Measurements from ENCODE around the gene ECHS1.

Gene ECHS1

DNA sequence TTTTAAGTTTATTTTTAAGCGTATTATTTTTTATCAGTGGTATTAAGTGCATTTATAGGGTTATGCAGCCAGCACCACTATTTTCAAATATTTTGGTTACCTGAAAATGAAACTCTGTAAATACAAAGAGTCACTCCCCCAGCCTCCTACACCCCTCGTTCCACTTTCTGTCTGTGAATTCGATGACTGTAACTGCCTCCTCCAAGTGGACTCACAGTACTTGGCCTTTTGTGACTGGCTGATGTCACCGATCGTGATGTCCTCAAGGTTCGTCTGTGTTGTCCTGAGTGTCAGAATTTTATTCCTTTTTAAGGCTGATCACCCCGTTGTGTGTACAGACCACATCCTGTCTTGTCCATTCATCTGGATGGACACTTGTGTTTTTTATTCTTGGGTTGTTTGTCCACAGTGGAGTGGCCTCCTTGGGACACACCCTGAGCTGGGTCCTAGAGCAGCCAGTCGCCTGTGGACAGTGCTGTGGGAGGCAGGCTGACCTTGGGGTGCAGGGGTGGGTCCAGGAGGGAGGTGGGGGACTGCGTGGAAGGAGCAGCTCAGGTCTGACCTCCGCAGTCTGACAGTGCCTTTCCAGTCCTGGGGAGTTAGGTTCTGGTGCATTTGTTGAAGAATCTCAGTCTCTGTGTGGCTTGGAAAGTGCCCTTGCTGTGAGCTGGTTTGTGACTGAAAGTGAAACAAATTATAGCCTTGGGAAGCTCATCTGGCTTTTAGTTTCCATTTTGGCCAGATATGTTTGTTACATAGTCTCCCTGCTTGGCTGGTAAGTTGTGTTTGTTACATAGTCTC, 27.7 kb upstream of the ECHS1 start:
- no peak for DNase-seq (ENCODE audit: low read depth)
- no peak overlapping the region for H3K4me3 ChIP-seq (ENCODE audit: low read depth, low read length)
- in situ Hi-C loops (cut with HindIII; ENCODE audit: low sequenced_read_pairs) = no loop called here
- TF ChIP-seq, protein P1, sequence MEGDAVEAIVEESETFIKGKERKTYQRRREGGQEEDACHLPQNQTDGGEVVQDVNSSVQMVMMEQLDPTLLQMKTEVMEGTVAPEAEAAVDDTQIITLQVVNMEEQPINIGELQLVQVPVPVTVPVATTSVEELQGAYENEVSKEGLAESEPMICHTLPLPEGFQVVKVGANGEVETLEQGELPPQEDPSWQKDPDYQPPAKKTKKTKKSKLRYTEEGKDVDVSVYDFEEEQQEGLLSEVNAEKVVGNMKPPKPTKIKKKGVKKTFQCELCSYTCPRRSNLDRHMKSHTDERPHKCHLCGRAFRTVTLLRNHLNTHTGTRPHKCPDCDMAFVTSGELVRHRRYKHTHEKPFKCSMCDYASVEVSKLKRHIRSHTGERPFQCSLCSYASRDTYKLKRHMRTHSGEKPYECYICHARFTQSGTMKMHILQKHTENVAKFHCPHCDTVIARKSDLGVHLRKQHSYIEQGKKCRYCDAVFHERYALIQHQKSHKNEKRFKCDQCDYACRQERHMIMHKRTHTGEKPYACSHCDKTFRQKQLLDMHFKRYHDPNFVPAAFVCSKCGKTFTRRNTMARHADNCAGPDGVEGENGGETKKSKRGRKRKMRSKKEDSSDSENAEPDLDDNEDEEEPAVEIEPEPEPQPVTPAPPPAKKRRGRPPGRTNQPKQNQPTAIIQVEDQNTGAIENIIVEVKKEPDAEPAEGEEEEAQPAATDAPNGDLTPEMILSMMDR (IDR thresholded peaks at IDR 0.05; ENCODE audit: low read depth, low read length, missing control alignments) = no peak

DNA sequence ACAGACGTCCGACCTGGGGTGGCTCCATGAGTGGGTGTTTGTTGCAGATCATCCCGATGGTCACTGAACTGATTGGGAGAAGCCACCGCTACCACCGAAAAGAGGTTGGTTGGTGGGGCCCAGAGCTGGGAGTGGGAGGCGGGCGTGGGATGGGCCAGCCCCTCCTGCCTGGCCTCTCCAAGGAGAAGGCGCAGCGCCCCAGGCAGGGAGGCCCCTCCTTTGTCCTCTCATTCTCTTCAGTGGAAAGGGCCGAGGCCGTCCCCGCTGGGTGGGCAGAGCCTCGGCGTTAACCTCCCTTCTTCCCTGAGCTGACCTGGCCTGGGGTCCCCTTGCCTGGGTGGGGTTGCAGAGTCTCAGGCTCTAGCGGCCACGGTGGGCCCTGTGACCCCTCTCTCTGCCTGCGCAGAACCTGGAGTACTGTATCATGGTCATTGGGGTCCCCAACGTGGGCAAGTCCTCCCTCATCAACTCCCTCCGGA, 26.0 kb upstream of the ECHS1 start:
- DNase-seq (ENCODE audit: low read depth) = no peak
- no peak overlapping the region for H3K4me3 ChIP-seq (ENCODE audit: low read depth, low read length)
- in situ Hi-C loops (cut with HindIII; ENCODE audit: low sequenced_read_pairs) = no loop called here
- TF ChIP-seq, protein P1 (IDR thresholded peaks at IDR 0.05; ENCODE audit: low read depth, low read length, missing control alignments) = no peak

DNA sequence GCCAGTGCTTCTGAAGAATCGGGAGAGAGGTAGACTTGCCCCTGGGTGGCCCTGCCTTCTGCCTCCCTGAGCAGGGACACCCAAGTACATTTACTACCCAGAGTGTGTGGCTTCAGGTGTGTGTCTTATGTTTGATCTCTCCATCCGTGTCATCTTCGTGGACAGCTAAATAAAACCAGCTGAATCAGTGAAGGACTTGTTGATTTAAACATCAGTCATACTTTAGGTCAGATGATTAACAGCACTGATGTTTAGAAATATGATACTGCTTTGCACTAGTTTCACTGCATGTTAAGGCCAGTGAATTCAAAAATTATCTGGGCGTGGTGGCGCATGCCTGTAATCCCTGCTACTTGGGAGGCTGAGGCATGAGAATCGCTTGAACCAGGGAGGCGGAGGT, 24.8 kb upstream of the ECHS1 start:
- no peak for DNase-seq (ENCODE audit: low read depth)
- in situ Hi-C loops (cut with HindIII; ENCODE audit: low sequenced_read_pairs) = no loop called here
- no peak overlapping the region for H3K4me3 ChIP-seq (ENCODE audit: low read depth, low read length)
- TF ChIP-seq, protein P1 (IDR thresholded peaks at IDR 0.05; ENCODE audit: low read depth, low read length, missing control alignments) = no peak

DNA sequence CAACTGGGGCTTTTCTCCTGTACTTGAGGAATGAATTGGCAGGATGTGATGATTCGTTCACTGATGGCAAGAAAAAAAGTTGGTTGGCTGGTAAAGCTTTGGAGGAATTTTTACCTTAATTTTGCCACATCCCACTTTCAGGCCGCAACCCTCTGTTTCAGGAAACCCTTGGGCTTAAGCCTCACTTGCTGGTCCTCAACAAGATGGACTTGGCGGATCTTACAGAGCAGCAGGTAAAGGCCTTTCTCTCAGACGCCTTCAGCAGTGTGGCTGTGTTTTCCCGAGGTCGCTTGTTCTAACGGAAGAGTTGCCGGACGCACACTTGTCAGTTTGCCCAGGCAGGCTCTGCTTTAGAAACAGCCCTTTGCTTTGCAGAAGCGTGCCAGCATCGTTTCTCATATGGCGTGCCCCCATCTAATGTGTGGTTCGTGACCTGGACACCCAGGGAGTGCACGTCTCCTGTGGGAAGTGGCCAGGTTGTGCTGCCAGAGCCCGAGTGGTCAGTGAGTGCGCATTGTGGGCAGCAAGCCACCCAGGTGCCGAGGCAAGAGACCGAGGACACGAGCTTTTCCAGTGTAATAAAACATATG, 23.0 kb upstream of the ECHS1 start:
- TF ChIP-seq, protein P1 (IDR thresholded peaks at IDR 0.05; ENCODE audit: low read depth, low read length, missing control alignments) = no peak
- DNase-seq (ENCODE audit: low read depth) = no peak
- in situ Hi-C loops (cut with HindIII; ENCODE audit: low sequenced_read_pairs) = no loop called here
- H3K4me3 ChIP-seq (ENCODE audit: low read depth, low read length) = no peak overlapping the region

DNA sequence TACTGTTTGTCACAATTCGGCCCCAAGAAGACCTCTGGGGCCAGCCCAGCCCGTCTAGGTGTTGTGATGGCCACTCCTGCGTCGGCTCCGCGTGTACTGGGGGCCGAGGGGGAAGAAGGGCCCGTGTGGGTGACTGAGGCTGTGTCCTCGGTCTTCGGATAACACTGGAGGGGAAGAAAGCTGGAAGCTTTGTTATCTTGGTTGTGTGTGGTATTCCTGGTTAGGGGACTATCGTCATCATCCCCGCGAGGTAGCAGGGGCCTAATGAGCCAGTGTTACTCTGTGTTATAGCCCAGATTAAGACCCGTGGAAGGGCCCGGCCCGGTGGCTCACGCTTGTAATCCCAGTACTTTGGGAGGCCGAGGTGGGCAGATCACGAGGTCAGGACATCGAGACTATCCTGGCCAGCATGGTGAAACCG, 21.7 kb upstream of the ECHS1 start:
- TF ChIP-seq, protein P1 (IDR thresholded peaks at IDR 0.05; ENCODE audit: low read depth, low read length, missing control alignments) = no peak
- peak overlapping the region; percentile 87 for H3K4me3 ChIP-seq (ENCODE audit: low read depth, low read length)
- in situ Hi-C loops (cut with HindIII; ENCODE audit: low sequenced_read_pairs) = no loop called here
- no peak for DNase-seq (ENCODE audit: low read depth)

DNA sequence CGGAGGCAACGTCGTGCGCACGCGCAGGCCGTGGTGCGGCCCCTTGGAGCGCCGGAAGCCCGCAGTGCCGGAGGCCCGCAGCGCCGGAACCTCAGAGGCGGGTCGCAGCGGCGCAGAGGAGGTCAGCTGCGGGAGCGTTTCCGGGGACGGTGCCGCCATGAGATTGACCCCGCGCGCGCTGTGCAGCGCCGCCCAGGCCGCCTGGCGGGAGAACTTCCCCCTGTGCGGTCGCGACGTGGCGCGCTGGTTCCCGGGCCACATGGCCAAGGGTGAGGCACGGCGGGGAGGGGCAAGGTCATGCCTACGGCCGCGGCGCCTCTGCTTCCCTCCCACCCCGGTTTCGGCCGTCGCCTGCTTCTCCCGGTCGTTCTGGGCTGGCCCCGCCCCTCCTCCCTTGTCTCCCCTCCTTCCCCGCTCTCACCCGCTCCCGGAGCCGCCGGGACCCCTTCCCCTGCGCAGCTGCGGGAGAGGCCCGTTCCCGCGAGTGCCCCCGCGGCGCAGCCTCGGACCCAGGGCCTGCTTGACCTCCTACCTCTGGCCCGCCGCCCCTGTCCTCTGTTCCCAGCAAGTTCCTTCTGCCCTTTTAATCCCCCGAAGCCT, 21.0 kb upstream of the ECHS1 start, which contains the start of gene MTG1:
TSS of gene MTG1 (plus strand) at position 94 of the 600 bp plus-strand sequence. CDS start at position 158, 64 bp downstream.
- TF ChIP-seq, protein P1 (IDR thresholded peaks at IDR 0.05; ENCODE audit: low read depth, low read length, missing control alignments) = no peak
- H3K4me3 ChIP-seq (ENCODE audit: low read depth, low read length) = peak within 1 kb of the TSS; percentile 87
- in situ Hi-C loops (cut with HindIII; ENCODE audit: low sequenced_read_pairs) = no loop called here
- DNase-seq (ENCODE audit: low read depth) = peak; percentile 57
